HG02763 (cell line): Measurements from ENCODE around the gene PGS1.

ENCODE experiments used
- ATAC-seq: cut with Tn5 transposase; IDR thresholded peaks from one replicate; pipeline ENCODE4 v1.9.1; 2021; ENCODE audit warnings: mild to moderate bottlenecking, moderate library complexity; ENCODE audit not compliant: unreplicated experiment

The PGS1 gene

DNA sequence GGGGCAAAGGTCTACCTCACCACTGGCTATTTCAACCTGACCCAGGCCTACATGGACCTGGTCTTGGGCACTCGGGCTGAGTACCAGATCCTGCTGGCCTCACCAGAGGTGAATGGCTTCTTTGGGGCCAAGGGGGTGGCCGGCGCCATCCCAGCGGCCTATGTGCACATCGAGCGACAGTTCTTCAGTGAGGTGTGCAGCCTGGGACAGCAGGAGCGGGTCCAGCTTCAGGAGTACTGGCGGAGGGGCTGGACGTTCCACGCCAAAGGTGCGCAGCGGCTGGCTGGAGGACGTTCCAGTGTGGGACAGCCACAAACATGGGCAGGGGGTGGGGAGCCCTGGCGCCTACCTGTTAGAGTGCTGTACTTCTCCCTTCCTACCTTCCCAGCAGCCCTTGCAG lies 25.4 kb downstream of the PGS1 start:
- no peak for ATAC-seq

- no peak for ATAC-seq
Measured at GRCh38 chr17:78406396-78406795, 27.9 kb downstream of the PGS1 start.

DNA sequence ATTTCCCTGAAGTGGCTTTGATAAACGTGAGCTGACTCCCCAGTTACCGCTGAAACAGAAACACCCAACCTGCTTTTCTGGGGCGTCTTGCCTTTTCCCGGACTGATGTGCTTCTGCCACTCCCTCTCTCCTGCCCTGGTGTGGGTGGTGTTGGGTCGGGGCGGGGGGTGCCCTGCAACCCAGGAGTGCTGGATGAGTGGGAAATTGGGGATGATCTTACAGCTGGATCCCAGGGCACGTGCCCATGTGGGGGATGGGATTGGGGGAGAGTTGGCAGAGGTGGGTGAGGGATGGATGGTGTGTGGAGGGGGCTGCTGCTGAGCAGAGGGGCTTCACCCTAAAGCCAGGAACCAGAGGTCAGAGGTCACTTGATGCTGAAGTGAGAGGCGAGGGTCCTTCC lies 28.5 kb downstream of the PGS1 start:
- no peak for ATAC-seq

- no peak for ATAC-seq
Measured at GRCh38 chr17:78407387-78408000, 29.0 kb downstream of the PGS1 start.

DNA sequence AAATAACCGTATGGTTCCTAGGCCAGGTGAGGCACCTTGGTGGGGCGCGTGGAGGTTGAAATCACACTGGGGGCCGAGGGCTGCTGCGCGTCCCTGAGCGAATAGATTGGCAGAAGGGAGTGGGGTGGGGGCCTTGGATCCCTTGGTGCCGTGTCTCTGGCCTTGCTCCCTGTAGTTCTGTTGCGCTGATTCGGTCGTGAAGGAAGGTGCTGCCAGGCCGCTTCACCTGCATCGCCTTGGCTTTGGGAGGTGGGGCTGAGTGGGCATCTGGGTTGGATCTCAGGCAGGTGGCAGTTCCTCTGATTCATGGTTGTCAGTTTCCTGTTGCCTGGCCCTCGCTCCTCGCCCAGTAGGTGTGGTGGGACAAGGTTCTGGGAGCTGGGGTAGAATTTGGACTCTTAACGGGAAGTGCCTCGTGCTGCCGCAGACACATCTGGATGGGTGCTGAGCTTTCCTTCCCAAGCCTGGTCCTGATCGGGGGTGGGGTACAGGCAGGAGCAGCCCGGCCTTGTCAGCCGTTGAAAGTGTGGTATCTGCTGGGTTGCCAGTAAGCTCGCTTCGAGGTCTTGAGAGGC lies 30.1 kb downstream of the PGS1 start:
- no peak for ATAC-seq

GRCh38 chr17:78409191-78409928 lies 30.9 kb downstream of the PGS1 start:
- ATAC-seq: no peak

DNA sequence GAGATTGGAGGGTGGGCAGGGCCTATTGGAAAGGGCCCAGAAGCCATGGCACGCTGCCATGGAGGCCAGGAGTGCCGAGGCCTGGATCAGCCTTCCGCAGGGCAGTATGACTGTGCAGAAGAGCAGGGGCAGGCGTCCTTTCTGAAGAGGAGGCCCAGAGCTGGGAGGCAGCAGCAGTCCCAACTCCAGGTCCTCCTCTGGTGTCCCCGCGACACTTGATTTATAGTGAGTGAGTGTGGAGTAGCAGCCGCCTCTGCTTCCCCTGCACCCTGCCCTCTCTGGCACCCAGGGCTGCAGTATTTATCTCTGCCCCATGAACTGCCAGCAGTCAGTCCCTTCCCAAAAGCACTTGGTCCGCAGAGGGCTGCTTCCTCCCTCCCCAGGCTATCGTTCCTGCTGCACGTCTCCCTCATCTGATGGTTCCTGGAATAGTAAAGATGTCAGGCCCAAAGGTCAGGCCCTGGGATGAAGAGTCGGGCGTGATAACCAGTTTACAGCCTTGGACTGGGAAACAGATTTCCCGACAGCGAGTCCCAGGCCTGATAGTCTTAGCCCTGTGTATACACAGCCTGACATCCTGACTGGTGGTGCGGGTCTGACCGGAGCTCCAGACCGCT lies 32.9 kb downstream of the PGS1 start:
- ATAC-seq: no peak

DNA sequence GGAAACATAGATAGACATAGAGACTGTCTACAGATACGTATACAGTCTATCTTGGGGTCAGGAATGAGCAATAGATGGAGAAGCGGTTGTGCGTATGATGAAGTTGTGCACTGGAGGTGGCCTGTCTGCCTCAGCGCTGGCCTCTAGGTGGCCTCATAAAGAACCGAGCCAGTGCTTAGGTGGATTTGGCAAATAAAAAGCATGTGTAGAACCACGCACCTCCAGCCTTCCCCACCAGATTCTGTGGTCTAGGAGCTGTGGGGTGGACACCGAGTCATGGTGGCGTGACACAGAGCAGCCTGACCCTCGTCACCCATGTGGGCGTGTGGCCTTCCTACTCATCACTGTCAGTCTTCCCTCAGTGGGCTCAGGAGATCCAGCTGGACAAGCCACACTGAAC lies 34.0 kb downstream of the PGS1 start:
- ATAC-seq: no peak

DNA sequence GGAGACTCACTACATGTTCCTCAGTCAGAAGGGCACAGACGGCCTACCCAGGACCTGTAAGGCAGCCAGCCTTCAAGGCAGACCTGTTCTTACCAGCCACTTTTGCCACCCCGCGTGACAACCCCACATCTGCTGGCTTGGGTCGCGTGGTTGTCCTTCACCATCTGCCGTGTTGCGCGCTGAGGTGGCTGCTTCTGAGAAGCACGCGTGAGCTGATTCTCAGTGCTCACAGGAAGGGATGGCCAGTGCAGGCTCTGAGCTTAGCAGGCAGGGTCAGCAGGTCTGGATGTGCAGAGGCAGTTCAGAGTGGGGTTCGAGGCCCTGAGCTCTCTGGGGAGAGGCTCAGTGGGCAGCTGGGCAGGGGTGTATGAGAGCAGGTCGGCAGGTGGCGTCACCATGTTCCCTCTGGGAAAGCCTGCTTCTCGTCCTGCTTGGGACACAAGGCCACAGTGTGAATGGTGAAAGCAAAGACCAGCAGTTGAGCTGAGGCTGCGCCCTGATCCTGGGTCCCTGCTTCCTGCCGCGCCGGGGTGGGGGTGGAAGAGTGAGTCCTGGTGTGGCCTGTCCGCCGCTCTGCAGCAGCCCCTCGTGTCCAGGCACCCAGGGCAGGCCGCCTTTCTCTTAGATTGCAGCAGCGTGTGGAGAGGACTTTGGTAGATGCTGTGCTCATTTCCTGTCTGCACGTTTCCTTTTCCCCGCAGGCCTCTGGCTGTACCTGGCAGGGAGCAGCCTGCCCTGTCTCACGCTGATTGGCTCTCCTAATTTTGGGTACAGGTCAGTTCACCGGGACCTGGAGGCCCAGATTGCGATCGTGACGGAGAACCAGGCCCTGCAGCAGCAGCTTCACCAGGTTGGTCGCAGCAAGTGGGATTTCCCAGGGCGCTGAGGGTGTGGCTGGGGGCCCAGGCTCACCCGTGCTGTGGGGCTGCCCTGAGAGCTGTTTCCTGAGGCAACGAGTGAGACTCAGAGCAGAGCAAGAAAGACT lies 36.0 kb downstream of the PGS1 start:
- ATAC-seq: no peak

DNA sequence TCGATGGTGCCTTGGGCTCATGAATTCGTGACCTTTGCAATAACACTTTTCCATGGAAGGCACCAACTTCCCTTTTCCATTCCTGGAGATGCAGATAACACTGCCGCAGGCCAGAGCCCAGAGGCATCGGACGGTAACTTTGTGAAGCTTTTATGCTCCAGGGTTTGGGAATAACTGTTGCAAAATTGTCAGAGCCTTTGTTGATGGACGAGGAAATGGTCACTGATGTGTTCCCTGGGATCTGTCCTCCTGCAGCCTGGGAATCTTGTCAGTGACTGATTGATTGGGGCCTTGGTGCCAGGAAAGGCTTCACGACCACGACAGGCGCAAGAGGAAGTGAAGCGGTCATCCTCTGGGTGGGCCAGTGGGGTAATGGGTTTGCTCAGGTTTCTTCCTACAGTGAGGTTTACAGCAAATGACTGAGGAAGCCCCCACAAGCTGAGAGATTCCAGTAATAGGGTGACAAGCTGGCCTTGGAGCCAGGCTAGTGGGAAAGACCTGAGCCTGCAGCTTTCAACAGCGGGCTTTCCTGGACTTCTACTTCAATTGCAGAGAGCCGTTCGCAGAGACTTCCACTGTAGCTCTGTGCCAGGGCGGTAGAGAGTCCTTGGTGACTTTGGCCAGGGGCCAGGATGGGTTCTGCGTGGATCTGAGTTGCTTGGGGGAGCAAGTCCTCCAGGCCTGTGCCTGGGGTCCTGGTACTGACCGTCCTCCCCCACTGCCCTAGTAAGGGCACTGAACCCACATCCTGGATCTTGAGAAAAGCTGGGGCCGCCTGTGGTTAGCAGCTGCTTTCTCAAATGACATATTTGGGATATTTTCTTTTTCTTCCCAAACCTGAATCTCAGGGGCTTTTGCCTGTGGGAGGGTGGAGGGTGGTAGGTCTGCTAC lies 37.6 kb downstream of the PGS1 start:
- no peak for ATAC-seq

DNA sequence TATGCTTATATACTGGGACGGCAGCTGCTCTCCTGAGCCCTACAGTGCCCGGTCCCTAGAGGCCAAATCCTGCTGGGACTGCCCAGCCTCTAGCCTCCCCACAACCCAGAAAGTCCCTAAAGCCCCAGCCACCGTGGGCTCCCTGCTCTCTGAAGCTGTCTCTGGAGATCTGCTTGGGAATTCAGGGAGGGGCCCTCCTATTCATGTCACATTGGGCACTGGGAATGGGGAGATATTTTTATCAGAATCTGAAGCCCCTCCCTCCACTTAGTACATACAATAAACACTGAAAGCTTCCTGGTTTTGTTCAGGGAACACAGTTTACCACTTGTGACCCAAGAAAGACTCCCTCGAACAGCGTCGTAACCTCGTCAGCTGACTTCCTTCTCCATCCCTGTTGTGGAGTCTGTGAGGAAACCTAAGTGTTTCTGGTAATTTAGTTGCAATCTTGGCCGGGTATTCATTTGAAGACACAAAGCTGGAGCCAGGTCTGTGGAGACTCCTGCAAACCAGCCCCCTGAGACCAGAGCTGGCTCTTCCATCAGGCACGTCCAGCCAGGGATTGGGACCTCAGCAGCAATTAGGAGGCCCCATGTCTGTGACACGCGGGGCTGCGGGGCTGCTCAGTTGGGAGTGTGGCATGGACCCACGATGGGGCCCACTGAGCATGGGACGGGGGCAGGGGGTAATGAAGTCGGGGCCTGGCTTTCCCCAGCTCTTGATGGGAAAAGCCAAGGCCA lies 38.5 kb downstream of the PGS1 start:
- no peak for ATAC-seq

DNA sequence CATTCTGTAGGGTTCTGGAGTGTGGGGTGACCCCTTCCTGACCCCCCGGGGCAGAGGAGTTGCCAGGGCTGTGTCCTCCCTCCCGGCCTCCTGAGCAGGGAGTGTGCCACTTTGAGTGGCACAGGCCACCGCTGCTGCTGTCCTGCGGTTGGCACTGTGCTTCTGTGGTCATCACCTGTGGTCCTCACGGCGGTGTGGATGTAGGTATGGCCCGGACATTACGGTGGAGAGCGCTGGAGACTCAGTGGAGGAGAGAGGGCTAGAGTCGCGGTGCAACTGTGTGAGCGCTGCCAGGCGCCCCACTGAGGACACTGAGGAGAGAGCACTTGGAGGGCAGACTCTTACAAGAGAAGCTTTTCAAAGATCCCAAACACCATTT lies 39.1 kb downstream of the PGS1 start:
- no peak for ATAC-seq

DNA sequence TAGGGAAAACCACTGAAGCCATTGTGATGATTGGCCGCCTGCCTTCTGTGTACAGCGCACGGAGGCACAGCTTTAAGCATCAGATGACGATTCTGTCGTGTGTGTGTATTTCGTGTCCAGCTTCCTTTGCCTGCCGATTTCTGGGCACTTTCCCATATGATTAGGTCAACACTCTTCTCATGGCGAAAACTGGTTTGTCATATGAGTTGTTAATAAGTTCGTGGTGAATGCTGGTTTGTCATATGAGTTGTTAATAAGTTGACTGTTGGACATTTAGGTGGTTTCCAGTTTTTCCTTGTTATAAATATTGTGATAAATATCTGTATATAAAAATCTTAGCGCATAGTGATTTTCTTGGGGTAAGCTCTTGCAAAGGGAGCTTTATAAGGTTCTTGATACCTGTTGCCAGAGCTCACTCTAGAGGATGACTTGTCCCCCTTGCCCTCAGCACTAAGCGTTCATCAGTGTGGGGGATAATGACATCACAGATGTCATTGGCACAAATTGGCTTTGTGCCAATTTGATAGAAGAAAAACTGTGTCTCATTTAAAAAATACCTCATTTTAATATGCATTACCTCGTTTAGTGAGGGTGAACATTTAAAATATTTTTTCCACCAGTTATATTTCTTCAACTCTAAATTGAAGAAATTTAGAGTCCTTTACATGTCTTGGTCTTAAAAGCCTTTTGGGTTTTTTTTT lies 40.0 kb downstream of the PGS1 start:
- no peak for ATAC-seq

DNA sequence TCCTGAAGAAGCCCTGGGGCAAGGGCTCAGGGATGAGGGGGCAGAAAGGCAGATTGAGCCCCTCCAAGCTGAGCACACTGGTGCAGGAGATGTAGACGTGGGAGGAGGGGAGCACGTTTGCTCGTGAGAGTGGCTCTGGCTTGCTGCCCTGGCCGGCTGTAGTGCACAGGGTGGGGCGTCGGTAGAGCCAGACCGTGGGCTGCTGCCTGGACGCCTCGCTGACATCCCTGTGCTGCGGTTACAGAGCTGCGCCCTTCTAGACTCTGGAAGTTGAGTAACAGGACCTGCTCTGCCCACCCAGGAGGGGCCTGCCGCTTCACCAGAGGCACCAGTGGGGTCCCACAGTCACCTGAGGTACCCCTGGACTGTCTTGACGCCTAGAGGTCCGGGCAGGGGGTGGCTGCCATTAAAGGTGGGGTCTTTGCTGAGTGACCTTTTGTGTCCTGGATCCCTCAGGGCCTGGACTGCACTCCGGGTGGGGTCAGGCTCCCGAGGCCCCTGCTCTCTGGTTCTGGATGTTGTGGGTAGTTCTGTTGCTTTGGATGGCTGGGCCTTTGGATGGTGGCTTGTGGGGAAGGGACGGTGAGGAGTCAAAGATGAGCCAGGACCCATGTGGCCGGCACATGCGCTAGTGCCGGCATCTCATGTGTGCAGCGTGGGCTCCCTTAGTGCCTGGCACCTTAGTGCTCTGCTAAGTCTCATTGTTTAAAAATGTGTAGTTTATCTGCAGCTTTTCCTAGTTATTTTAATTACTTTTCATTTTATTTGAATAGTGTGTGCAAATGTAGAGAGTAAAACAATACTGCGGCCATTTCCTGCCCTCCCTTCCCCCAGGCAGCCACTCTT lies 41.7 kb downstream of the PGS1 start:
- no peak for ATAC-seq

DNA sequence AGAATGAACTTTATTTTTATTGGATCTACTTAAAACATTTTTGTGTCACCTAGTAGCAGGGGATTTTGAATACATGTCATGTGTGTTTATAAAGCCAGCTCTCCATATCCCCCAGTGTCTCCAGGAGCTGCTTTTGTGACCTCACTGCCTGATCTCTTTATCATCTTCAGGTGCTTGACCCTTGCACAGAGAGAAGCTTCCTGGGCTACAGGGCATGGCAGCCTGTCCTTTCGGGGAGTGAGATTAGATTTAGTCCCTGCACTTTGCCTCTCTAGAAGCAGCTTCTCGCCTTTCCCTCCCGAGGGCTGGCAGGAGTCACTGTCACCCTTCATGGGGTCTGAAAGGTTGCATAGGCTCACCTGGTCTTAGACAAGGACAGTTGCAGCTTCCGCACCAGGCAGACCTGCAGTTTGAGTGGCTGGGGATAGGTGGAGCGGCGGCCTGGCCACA lies 42.7 kb downstream of the PGS1 start:
- no peak for ATAC-seq

DNA sequence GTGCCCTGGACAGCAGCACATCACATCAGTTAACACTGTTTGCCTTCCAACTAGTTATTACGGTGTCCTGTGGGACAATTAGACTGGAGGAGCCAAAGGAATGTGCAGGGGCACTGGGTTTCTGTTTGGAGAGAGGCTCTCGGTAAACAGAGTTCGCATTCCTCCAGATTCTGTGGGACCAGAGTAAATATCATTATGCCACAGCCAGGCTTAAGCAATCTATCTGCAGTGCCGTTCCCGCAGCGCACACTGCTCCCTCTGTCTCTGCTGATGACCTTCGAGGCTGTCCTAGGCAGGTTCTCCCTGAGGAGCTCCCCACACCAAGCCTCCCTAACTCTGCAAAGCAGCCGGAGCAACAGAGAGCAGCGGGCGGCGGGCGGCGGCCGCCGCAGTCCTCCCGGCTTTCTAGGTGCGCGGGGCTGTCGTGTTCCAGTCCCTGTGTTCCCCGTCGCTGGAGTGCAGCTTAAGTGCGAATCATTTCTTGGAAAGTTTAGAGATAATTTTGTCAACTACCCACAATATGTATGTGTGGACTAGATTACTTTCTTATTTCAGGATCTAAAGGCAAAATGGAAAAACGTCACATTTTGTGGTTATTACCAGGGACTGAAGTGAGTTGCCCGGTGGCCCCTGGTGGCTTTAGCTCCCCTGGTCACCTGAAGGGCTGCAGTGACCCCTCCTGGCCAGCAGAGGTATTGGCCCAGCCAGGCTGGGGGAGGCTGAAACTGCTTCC lies 43.3 kb downstream of the PGS1 start:
- no peak for ATAC-seq

DNA sequence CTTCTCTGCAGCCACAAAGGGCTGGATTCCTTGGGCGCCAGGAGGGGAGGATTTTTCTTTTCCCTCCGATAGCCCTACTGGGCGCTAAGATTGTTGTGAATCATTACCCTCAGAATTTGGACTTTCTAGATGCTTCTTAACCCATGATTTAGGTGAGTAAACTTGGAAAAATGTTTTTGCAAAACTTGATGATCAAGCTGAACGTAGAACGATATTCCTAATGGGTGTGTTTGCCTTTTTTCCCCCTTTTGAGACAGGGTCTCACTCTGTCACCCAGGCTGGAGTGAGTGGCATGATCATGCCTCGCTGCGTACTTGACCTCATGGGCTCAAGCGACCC lies 43.8 kb downstream of the PGS1 start:
- no peak for ATAC-seq
